Raji (cell line): Measurements from ENCODE around the gene MPST.

Source experiments
- POLR2A ChIP-seq: IDR thresholded peaks from 2 replicates; pipeline ENCODE4 v1.6.1; 2011; ENCODE audit warnings: low read depth, low read length, control low read depth; ENCODE audit not compliant: insufficient read depth

The MPST gene

GRCh38 chr22:37057796-37058510 lies 38.4 kb downstream of the MPST start:
- TF ChIP-seq POLR2A: no peak

- no peak for TF ChIP-seq POLR2A
These were observed 39.6 kb downstream of the MPST start for GRCh38 chr22:37058917-37059701.

GRCh38 chr22:37059876-37060449 lies 40.4 kb downstream of the MPST start:
- TF ChIP-seq POLR2A: no peak

GRCh38 chr22:37060801-37061610 lies 41.5 kb downstream of the MPST start:
- TF ChIP-seq POLR2A: no peak

- TF ChIP-seq POLR2A: no peak
These were observed 42.3 kb downstream of the MPST start for GRCh38 chr22:37061611-37062375.

GRCh38 chr22:37062376-37062675 lies 42.8 kb downstream of the MPST start:
- no peak for TF ChIP-seq POLR2A

- no peak for TF ChIP-seq POLR2A
These were observed 43.3 kb downstream of the MPST start for GRCh38 chr22:37062702-37063381.

- TF ChIP-seq POLR2A: no peak
These were observed 44.2 kb downstream of the MPST start for GRCh38 chr22:37063431-37064420.

GRCh38 chr22:37064553-37064952 lies 45.0 kb downstream of the MPST start:
- no peak for TF ChIP-seq POLR2A

GRCh38 chr22:37065180-37065579 lies 45.6 kb downstream of the MPST start:
- TF ChIP-seq POLR2A: no peak

- no peak for TF ChIP-seq POLR2A
These were observed 46.4 kb downstream of the MPST start for GRCh38 chr22:37065961-37066360.

- TF ChIP-seq POLR2A: no peak
These were observed 47.9 kb downstream of the MPST start for GRCh38 chr22:37067428-37067827.

GRCh38 chr22:37068859-37069258 lies 49.3 kb downstream of the MPST start:
- no peak for TF ChIP-seq POLR2A
